A549 (cell line): ENCODE measurements around the gene JAKMIP1. TPM values are rescaled to one million over a fixed set of nuclear protein-coding genes. Genes with fewer than 3 reads are reported as not detected.

Experiments used
- ATAC-seq, 2 experiments: fragments of 200-7000 bp in 1 of 2; fragments of >200 bp in 1 of 2; cut with Nextera tagmentation in 1 of 2; cut with Tn5 transposase in 1 of 2; 3 replicates each; pipeline versions ENCODE4 v1.8.0 to v1.9.1; 2018 to 2020; ENCODE audit warnings: mild to moderate bottlenecking in 1 of 2, moderate library complexity in 1 of 2
- CTCF ChIA-PET: fragments of 300-600 bp; sonication (Branson Sonifier 250); formaldehyde crosslinking; extraction: SDS; loops from one replicate; lab custom pipeline; 2021; ENCODE audit warnings: antibody characterized with exemption, inconsistent platforms; lab: Yijun Ruan, JAX
- POLR2A ChIA-PET: fragments of 350-600 bp; formaldehyde crosslinking; extraction: SDS; loops from one replicate; lab custom pipeline; 2021; ENCODE audit warnings: antibody characterized with exemption, inconsistent platforms; lab: Yijun Ruan, JAX
- DNase-seq, 2 experiments: peaks; one replicate each; pipeline versions ENCODE4 v3.0.0 to v3.0.0-alpha.2; 2011 to 2016; ENCODE audit warnings: low read depth in 1 of 2, low spot score in 1 of 2
- FAIRE-seq: peaks from 2 replicates; lab custom pipeline; 2011; peaks lifted over from hg19 to GRCh38; lab: Jason Lieb, UNC
- H3K27ac ChIP-seq, 2 experiments: fragments of >200 bp; sonication (Bioruptor Twin); formaldehyde crosslinking; 3 replicates each; pipeline ENCODE4 v1.5.1; 2016 to 2017
- H3K4me1 ChIP-seq: fragments of >200 bp; sonication (Bioruptor Twin); formaldehyde crosslinking; 3 replicates; pipeline ENCODE4 v1.6.1; 2016
- H3K4me2 ChIP-seq: fragments of >200 bp; sonication (Bioruptor Twin); formaldehyde crosslinking; 3 replicates; pipeline ENCODE4 v1.6.1; 2016
- H3K4me3 ChIP-seq: fragments of >200 bp; sonication (Bioruptor Twin); formaldehyde crosslinking; 3 replicates; pipeline ENCODE4 v1.5.1; 2016
- H3K9me3 ChIP-seq: fragments of >200 bp; sonication (Bioruptor Twin); formaldehyde crosslinking; 3 replicates; pipeline ENCODE4 v1.6.1; 2016
- BHLHE40 ChIP-seq: IDR thresholded peaks from 2 replicates; pipeline ENCODE4 v1.6.1; 2012; ENCODE audit warnings: low read depth, low read length, inconsistent platforms
- CBX2 ChIP-seq: fragments of 200-600 bp; sonication (generic); IDR thresholded peaks from 2 replicates; pipeline ENCODE4 v1.6.1; 2016; ENCODE audit warnings: low read depth, mild to moderate bottlenecking, borderline replicate concordance
- CEBPB ChIP-seq, 2 experiments: fragments of >200 bp in 1 of 2; sonication (Bioruptor Twin) in 1 of 2; formaldehyde crosslinking in 1 of 2; IDR thresholded peaks; 2 replicates each; pipeline ENCODE4 v1.6.1; 2012 to 2016
- CHD4 ChIP-seq: fragments of 200-600 bp; sonication (generic); IDR thresholded peaks from 2 replicates; pipeline ENCODE4 v1.6.1; 2016; ENCODE audit warnings: antibody characterized with exemption, mild to moderate bottlenecking, borderline replicate concordance
- EP300 ChIP-seq, 2 experiments: fragments of >200 bp; sonication (Bioruptor Twin); formaldehyde crosslinking; IDR thresholded peaks; 2 replicates in 1 of 2; 3 replicates in 1 of 2; pipeline ENCODE4 v1.6.1; 2016 to 2017
- FOSB ChIP-seq: fragments of 250-450 bp; sonication (Bioruptor Pico); IDR thresholded peaks from 2 replicates; pipeline ENCODE4 v1.5.0; 2020; ENCODE audit warnings: mild to moderate bottlenecking, moderate library complexity
- FOXS1 ChIP-seq: fragments of 250-450 bp; sonication (Bioruptor Pico); IDR thresholded peaks from 2 replicates; pipeline ENCODE4 v1.5.0; 2020; ENCODE audit warnings: mild to moderate bottlenecking, moderate library complexity
- GATA3 ChIP-seq: IDR thresholded peaks from 2 replicates; pipeline ENCODE4 v1.6.1; 2012; ENCODE audit warnings: borderline replicate concordance
- KDM1A ChIP-seq: fragments of 200-600 bp; sonication (generic); IDR thresholded peaks from 2 replicates; pipeline ENCODE4 v1.6.1; 2016; ENCODE audit warnings: low read depth, mild to moderate bottlenecking
- KDM5A ChIP-seq: fragments of 200-600 bp; sonication (generic); IDR thresholded peaks from 2 replicates; pipeline ENCODE4 v1.6.1; 2016; ENCODE audit warnings: antibody characterized with exemption, mild to moderate bottlenecking
- MAZ ChIP-seq: fragments of 150-350 bp; IDR thresholded peaks from 2 replicates; pipeline ENCODE4 v1.6.1; 2014; ENCODE audit warnings: antibody characterized with exemption, low read depth, low read length, borderline replicate concordance
- NFE2L2 ChIP-seq: fragments of 150-350 bp; conservative IDR thresholded peaks from 2 replicates; pipeline ENCODE4 v1.6.1; 2014; ENCODE audit warnings: low read length
- RARB ChIP-seq: fragments of 250-450 bp; sonication (Bioruptor Pico); IDR thresholded peaks from 2 replicates; pipeline ENCODE4 v1.8.0; 2021; ENCODE audit warnings: mild to moderate bottlenecking, moderate library complexity
- SREBF2 ChIP-seq: fragments of 450-650 bp; IDR thresholded peaks from 2 replicates; pipeline ENCODE4 v1.6.1; 2014; ENCODE audit warnings: mild to moderate bottlenecking, moderate library complexity
- ZFP36 ChIP-seq: fragments of 450-650 bp; IDR thresholded peaks from 2 replicates; pipeline ENCODE4 v1.6.1; 2014; ENCODE audit warnings: borderline replicate concordance; ENCODE audit not compliant: partially characterized antibody
- ZSCAN20 ChIP-seq: fragments of 250-450 bp; sonication (Bioruptor Pico); IDR thresholded peaks from 2 replicates; pipeline ENCODE4 v1.8.0; 2022; ENCODE audit warnings: mild to moderate bottlenecking, moderate library complexity
- WGBS: methylation state at CpG from one replicate; pipeline ENCODE4 v1.1.6; 2017; ENCODE audit errors: missing lambda C conversion rate; 5-methylcytosine and 5-hydroxymethylcytosine counted together
- polyA plus RNA-seq, 4 experiments: library from polyadenylated mRNA; depleted of rRNA in 3 of 4; stranded (reverse); fragments of >200 nt; fragmentation: RNase III in 1 of 4; extraction: RNeasy Plus Mini Kit Qiagen cat#74134 plus additional on column Dnase treatment in 1 of 4; gene quantifications; 2 replicates in 3 of 4; 3 replicates in 1 of 4; pipeline ENCODE4 v1.2.3, GENCODE V29; 2011 to 2017
- TF ChIP-seq, protein P1 (sequence below): IDR thresholded peaks from 2 replicates; pipeline ENCODE4 v1.6.1; 2012
- TF ChIP-seq, protein P2 (sequence below): fragments of 250-450 bp; sonication (Bioruptor Pico); IDR thresholded peaks from 2 replicates; pipeline ENCODE4 v1.5.0; 2020; ENCODE audit warnings: low read depth, mild to moderate bottlenecking, moderate library complexity
- TF ChIP-seq, protein P3 (sequence below): fragments of 150-350 bp; IDR thresholded peaks from 2 replicates; pipeline ENCODE4 v1.6.1; 2014; ENCODE audit warnings: low read depth, mild to moderate bottlenecking, low read length
- TF ChIP-seq, protein P4 (sequence below): fragments of >200 bp; sonication (Bioruptor Twin); formaldehyde crosslinking; IDR thresholded peaks from 3 replicates; pipeline ENCODE4 v1.6.1; 2016
- TF ChIP-seq, protein P5 (sequence below): fragments of >200 bp; sonication (Bioruptor Twin); formaldehyde crosslinking; IDR thresholded peaks from 2 replicates; pipeline ENCODE4 v1.6.1; 2016
- TF ChIP-seq, protein P6 (sequence below): IDR thresholded peaks from 2 replicates; pipeline ENCODE4 v1.6.1; 2012

JAKMIP1 gene
- polyA plus RNA-seq, 2 of the 4 experiments (the other 2 are of a cell fraction), result not detected

DNA sequence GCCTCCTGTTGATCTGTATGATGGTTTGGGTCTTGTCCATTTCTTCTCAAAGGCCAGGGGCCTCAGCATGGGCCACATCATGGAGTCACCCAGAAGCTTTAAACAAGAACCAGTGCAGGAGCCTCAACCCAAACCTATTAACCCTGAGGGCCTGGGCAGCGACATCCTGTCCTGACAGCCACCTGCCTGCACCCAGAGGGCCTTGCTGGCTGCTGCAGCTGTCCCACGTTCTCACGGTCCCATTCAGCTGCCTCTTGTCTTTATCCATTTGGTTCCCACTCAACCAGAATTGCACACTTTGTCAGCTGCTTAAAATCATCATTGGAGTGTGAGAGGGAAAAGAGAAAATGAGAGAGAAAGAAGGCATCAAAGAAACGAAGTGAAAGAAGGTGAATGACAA lies 203.7 kb downstream of the JAKMIP1 start:
- TF ChIP-seq CBX2 (no peak), EP300 (IDR thresholded peaks at IDR 0.05) (no peak), MAZ (no peak), CHD4 (no peak), FOXS1 (CRISPR knock-in tag) (no peak), KDM1A (no peak), SREBF2 (no peak), CEBPB (IDR thresholded peaks at IDR 0.05) (no peak), RARB (CRISPR knock-in tag) (no peak), ZFP36 (no peak), BHLHE40 (no peak), FOSB (CRISPR knock-in tag) (no peak), KDM5A (no peak), ZSCAN20 (no peak), NFE2L2 (no peak)
- TF ChIP-seq, protein P1, sequence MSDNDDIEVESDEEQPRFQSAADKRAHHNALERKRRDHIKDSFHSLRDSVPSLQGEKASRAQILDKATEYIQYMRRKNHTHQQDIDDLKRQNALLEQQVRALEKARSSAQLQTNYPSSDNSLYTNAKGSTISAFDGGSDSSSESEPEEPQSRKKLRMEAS, result no peak
- TF ChIP-seq, protein P2, sequence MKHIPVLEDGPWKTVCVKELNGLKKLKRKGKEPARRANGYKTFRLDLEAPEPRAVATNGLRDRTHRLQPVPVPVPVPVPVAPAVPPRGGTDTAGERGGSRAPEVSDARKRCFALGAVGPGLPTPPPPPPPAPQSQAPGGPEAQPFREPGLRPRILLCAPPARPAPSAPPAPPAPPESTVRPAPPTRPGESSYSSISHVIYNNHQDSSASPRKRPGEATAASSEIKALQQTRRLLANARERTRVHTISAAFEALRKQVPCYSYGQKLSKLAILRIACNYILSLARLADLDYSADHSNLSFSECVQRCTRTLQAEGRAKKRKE (CRISPR knock-in tag), result no peak
- TF ChIP-seq, protein P3, sequence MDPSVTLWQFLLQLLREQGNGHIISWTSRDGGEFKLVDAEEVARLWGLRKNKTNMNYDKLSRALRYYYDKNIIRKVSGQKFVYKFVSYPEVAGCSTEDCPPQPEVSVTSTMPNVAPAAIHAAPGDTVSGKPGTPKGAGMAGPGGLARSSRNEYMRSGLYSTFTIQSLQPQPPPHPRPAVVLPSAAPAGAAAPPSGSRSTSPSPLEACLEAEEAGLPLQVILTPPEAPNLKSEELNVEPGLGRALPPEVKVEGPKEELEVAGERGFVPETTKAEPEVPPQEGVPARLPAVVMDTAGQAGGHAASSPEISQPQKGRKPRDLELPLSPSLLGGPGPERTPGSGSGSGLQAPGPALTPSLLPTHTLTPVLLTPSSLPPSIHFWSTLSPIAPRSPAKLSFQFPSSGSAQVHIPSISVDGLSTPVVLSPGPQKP, result no peak
- TF ChIP-seq, protein P4, sequence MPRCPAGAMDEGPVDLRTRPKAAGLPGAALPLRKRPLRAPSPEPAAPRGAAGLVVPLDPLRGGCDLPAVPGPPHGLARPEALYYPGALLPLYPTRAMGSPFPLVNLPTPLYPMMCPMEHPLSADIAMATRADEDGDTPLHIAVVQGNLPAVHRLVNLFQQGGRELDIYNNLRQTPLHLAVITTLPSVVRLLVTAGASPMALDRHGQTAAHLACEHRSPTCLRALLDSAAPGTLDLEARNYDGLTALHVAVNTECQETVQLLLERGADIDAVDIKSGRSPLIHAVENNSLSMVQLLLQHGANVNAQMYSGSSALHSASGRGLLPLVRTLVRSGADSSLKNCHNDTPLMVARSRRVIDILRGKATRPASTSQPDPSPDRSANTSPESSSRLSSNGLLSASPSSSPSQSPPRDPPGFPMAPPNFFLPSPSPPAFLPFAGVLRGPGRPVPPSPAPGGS, result no peak
- TF ChIP-seq, protein P5, sequence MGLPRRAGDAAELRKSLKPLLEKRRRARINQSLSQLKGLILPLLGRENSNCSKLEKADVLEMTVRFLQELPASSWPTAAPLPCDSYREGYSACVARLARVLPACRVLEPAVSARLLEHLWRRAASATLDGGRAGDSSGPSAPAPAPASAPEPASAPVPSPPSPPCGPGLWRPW, result no peak
- TF ChIP-seq, all 56 proteins: peak for 0
- Histone ChIP-seq H3K4me1 (no peaks in the 10 kb centered on the region), H3K27ac (no peak overlapping the region), H3K9me3 (no peaks in the 10 kb centered on the region), H3K4me3 (no peak overlapping the region), H3K4me2 (no peak overlapping the region)
- ATAC-seq, result no peak
- ChIA-PET POLR2A (no interaction called here), CTCF (interaction anchor here (2.4 to 4.1 kb wide), 5 partner anchors 15 to 331 kb away, joined by 10 to 50 read pairs (median 19); no protein-coding TSS in a partner anchor)
- WGBS, result 10% methylated on average over 2 of the region's 4 CpGs
- FAIRE-seq, result no peak
- no peak for DNase-seq

DNA sequence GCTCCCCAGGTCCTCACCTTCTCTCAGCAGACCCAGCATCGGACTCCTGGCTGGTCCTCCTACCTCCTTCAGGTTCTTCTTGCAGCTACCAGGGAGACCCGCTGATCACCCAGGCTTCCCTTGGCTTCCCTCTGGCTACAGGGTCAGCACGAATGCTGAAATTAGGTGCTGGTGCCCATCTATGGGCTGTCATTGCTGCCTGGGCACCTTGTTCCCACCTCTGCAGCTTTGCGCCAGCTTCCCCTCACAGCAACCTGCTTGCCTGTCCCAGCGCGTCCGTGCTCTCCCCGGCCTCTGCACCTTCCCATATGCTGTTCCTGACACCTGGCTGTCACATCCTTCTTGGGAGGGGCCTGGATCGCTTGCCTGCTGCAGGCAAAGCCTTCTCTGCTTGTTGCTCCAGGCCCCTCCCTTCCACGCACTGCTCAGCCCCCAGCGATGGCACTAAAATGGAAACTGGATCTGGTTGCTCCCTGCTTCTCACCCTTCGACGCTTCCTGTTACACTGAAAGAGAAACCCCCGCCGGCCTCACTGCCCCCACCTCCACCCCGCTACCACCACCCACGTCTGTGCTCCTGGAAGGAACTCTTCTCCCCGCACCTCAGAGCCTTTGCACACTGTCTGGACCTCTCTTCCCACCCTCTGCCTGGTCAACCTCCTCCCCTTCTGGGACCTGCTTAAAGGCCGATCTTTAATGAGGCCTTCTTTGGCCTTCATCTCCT lies 204.3 kb downstream of the JAKMIP1 start:
- no peaks in the 10 kb centered on the region for H3K9me3 ChIP-seq
- FAIRE-seq (no peak), ATAC-seq (no peak), DNase-seq (no peak)
- no peak overlapping the region for H3K27ac ChIP-seq
- WGBS, result 67% methylated on average over 15 of the region's 19 CpGs
- ChIA-PET POLR2A (no interaction called here), CTCF (interaction anchor here (0.7 to 1.2 kb wide), 2 partner anchors 92 to 201 kb away, joined by 3 read pairs; no protein-coding TSS in a partner anchor)
- H3K4me1 ChIP-seq, result no peaks in the 10 kb centered on the region
- no peak overlapping the region for H3K4me3 ChIP-seq
- no peak overlapping the region for H3K4me2 ChIP-seq
- TF ChIP-seq SREBF2 (no peak), GATA3 (no peak)
- TF ChIP-seq, protein P6, sequence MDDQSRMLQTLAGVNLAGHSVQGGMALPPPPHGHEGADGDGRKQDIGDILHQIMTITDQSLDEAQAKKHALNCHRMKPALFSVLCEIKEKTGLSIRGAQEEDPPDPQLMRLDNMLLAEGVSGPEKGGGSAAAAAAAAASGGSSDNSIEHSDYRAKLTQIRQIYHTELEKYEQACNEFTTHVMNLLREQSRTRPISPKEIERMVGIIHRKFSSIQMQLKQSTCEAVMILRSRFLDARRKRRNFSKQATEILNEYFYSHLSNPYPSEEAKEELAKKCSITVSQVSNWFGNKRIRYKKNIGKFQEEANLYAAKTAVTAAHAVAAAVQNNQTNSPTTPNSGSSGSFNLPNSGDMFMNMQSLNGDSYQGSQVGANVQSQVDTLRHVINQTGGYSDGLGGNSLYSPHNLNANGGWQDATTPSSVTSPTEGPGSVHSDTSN, result no peak
